Subcutaneous abdominal adipose tissue (tissue), 5 donors: ENCODE results near the gene GSTM4.
"Not testable (repeated sequence)": the region's sequence is repeated elsewhere in the genome, so short reads cannot be mapped to it uniquely, and the experiment has no call there.

ENCODE experiments used
- H3K27ac ChIP-seq: one replicate; pipeline ENCODE4 v1.7.0; 2013; ENCODE audit warnings: low read depth, mild to moderate bottlenecking, inconsistent platforms, low read length, moderate library complexity
- H3K27me3 ChIP-seq, 5 donors: one replicate each; pipeline ENCODE4 v1.7.0; 2013; ENCODE audit warnings: low read length in 5 of 5, inconsistent platforms in 1 of 5; ENCODE audit not compliant: control insufficient read depth in 5 of 5, insufficient read depth in 4 of 5
- H3K36me3 ChIP-seq, 5 donors: one replicate each; pipeline ENCODE4 v1.7.0; 2013; ENCODE audit warnings: low read length in 5 of 5; ENCODE audit not compliant: control insufficient read depth in 5 of 5, insufficient read depth in 5 of 5
- H3K4me1 ChIP-seq, 5 donors: one replicate each; pipeline ENCODE4 v1.7.0; 2013; ENCODE audit warnings: low read length in 5 of 5, mild to moderate bottlenecking in 3 of 5, moderate library complexity in 1 of 5; ENCODE audit not compliant: control insufficient read depth in 5 of 5, insufficient read depth in 5 of 5
- H3K4me3 ChIP-seq, 5 donors: one replicate each; pipeline ENCODE4 v1.7.0; 2013; ENCODE audit warnings: low read length in 5 of 5, low read depth in 1 of 5
- H3K9ac ChIP-seq, 5 donors: one replicate each; pipeline ENCODE4 v1.7.0; 2013; ENCODE audit warnings: low read length in 5 of 5, mild to moderate bottlenecking in 4 of 5, moderate library complexity in 3 of 5
- H3K9me3 ChIP-seq, 5 donors: one replicate each; pipeline ENCODE4 v1.7.0; 2013; ENCODE audit warnings: low read length in 5 of 5; ENCODE audit not compliant: control insufficient read depth in 5 of 5
- donor health status: healthy.
- donor health status: healthy.
- donor health status: healthy.
- donor health status: healthy.
- donor health status: healthy.

Gene GSTM4

GRCh38 chr1:109677459-109677858, 21.6 kb downstream of the GSTM4 start:
- H3K27ac ChIP-seq, result no peak overlapping the region
- H3K9ac ChIP-seq, result no peak overlapping the region
- H3K4me1 ChIP-seq, result peaks cover 0 to 5% (median 0%) of the 10 kb centered on the region in 5 donors
- H3K9me3 ChIP-seq, result no peaks in the 10 kb centered on the region
- no peaks in the 10 kb centered on the region for H3K27me3 ChIP-seq
- no peak overlapping the region for H3K4me3 ChIP-seq
- peaks cover 0 to 12% (median 5%) of the 10 kb centered on the region in 5 donors for H3K36me3 ChIP-seq

- not testable (repeated sequence) for H3K36me3 ChIP-seq, H3K9me3 ChIP-seq, H3K27me3 ChIP-seq, H3K9ac ChIP-seq, H3K4me3 ChIP-seq, H3K4me1 ChIP-seq, H3K27ac ChIP-seq
These were observed 22.7 kb downstream of the GSTM4 start for GRCh38 chr1:109678637-109679036.

- not testable (repeated sequence) for H3K9me3 ChIP-seq, H3K9ac ChIP-seq, H3K27me3 ChIP-seq, H3K4me3 ChIP-seq, H3K36me3 ChIP-seq, H3K27ac ChIP-seq
- peaks cover 0 to 16% (median 0%) of the 10 kb centered on the region in 5 donors for H3K4me1 ChIP-seq
These were observed 28.9 kb downstream of the GSTM4 start for GRCh38 chr1:109684777-109685176.

- H3K4me3 ChIP-seq, H3K9ac ChIP-seq, H3K27me3 ChIP-seq, H3K27ac ChIP-seq, H3K36me3 ChIP-seq, H3K9me3 ChIP-seq: not testable (repeated sequence)
- H3K4me1 ChIP-seq, result peaks cover 0 to 16% (median 0%) of the 10 kb centered on the region in 5 donors
These were observed 29.5 kb downstream of the GSTM4 start for GRCh38 chr1:109685399-109685798.

GRCh38 chr1:109685890-109686289, 30.0 kb downstream of the GSTM4 start:
- not testable (repeated sequence) for H3K36me3 ChIP-seq, H3K27me3 ChIP-seq, H3K9ac ChIP-seq, H3K9me3 ChIP-seq, H3K27ac ChIP-seq, H3K4me3 ChIP-seq
- H3K4me1 ChIP-seq, result peaks cover 0 to 16% (median 0%) of the 10 kb centered on the region in 5 donors

GRCh38 chr1:109687109-109687508, 31.2 kb downstream of the GSTM4 start:
- not testable (repeated sequence) for H3K27me3 ChIP-seq, H3K36me3 ChIP-seq, H3K9me3 ChIP-seq
- H3K4me3 ChIP-seq, result peak overlapping the region in 2 of 5 donors; percentile 72 to 76
- H3K9ac ChIP-seq, result peak overlapping the region in 2 of 5 donors; percentile 45 to 48
- H3K4me1 ChIP-seq, result peaks cover 0 to 22% (median 0%) of the 10 kb centered on the region in 5 donors
- H3K27ac ChIP-seq, result peak overlapping the region; percentile 41

- H3K36me3 ChIP-seq, result no peaks in the 10 kb centered on the region
- peak within 1 kb of the TSS; percentile 41 for H3K27ac ChIP-seq
- H3K27me3 ChIP-seq, result no peaks in the 10 kb centered on the region
- H3K4me1 ChIP-seq, result peaks cover 0 to 22% (median 0%) of the 10 kb centered on the region in 5 donors
- H3K4me3 ChIP-seq, result peak within 1 kb of the TSS in 2 of 5 donors; percentile 72 to 76
- peak within 1 kb of the TSS in 2 of 5 donors; percentile 48 to 58 for H3K9ac ChIP-seq
- H3K9me3 ChIP-seq, result no peaks in the 10 kb centered on the region
These were observed 32.0 kb downstream of the GSTM4 start, which contains the start of gene GSTM1 for GRCh38 chr1:109687641-109688499. Gene GSTM1 (plus strand): TSS chr1:109687817. CDS start chr1:109687874, 57 bp downstream.

GRCh38 chr1:109689844-109690405, 34.0 kb downstream of the GSTM4 start:
- Histone ChIP-seq H3K27ac (no peak overlapping the region), H3K4me3 (no peak overlapping the region)

GRCh38 chr1:109691759-109692158, 35.9 kb downstream of the GSTM4 start:
- peaks cover 0 to 22% (median 0%) of the 10 kb centered on the region in 5 donors for H3K4me1 ChIP-seq
- no peaks in the 10 kb centered on the region for H3K27me3 ChIP-seq
- no peak overlapping the region for H3K27ac ChIP-seq
- no peak overlapping the region for H3K9ac ChIP-seq
- no peaks in the 10 kb centered on the region for H3K36me3 ChIP-seq
- H3K4me3 ChIP-seq, result no peak overlapping the region
- H3K9me3 ChIP-seq, result no peaks in the 10 kb centered on the region

More at GRCh38 chr1:109689844-109690405, 34.0 kb downstream of the GSTM4 start:
- H3K4me1 ChIP-seq, result peaks cover 0 to 22% (median 0%) of the 10 kb centered on the region in 5 donors
- no peaks in the 10 kb centered on the region for H3K9me3 ChIP-seq
- no peaks in the 10 kb centered on the region for H3K27me3 ChIP-seq
- no peaks in the 10 kb centered on the region for H3K36me3 ChIP-seq
- no peak overlapping the region for H3K9ac ChIP-seq

- not testable (repeated sequence) for H3K36me3 ChIP-seq, H3K27ac ChIP-seq, H3K9me3 ChIP-seq, H3K4me1 ChIP-seq, H3K27me3 ChIP-seq, H3K4me3 ChIP-seq, H3K9ac ChIP-seq
These were observed 38.5 kb downstream of the GSTM4 start for GRCh38 chr1:109694400-109694799.
